Mesothelial cell of epicardium (in vitro differentiated cells): Measurements from ENCODE around the gene FASLG. TPM values are rescaled to one million over a fixed set of nuclear protein-coding genes. Genes with fewer than 3 reads are reported as not detected.

ENCODE experiments used
- DNase-seq, 2 experiments: peaks; one replicate each; pipeline ENCODE4 v3.0.0; 2021; ENCODE audit warnings: low spot score in 2 of 2; ENCODE audit not compliant: unreplicated experiment in 2 of 2
- H3K27ac Mint-ChIP-seq: 2 replicates; pipeline ENCODE4 v1.8.0; 2021; ENCODE audit warnings: mixed read lengths
- H3K27me3 Mint-ChIP-seq: 2 replicates; pipeline ENCODE4 v1.8.0; 2021; ENCODE audit warnings: low read depth, mixed read lengths
- H3K36me3 Mint-ChIP-seq: 2 replicates; pipeline ENCODE4 v1.8.0; 2021; ENCODE audit warnings: mixed read lengths
- H3K4me1 Mint-ChIP-seq: 2 replicates; pipeline ENCODE4 v1.8.0; 2021; ENCODE audit warnings: mixed read lengths
- H3K4me3 Mint-ChIP-seq: 2 replicates; pipeline ENCODE4 v1.8.0; 2021; ENCODE audit warnings: mild to moderate bottlenecking, moderate library complexity, mixed read lengths
- H3K9me3 Mint-ChIP-seq: 2 replicates; pipeline ENCODE4 v1.8.0; 2021; ENCODE audit warnings: mixed read lengths
- total RNA-seq: library from RNA; stranded (reverse); gene quantifications from 3 replicates; pipeline ENCODE4 v1.2.1, GENCODE V29; 2021
- TF ChIP-seq, protein P1 (sequence below): fragments of 200-600 bp; sonication (generic); IDR thresholded peaks from one replicate; pipeline ENCODE4 v1.5.0; 2021; ENCODE audit warnings: antibody characterized with exemption; ENCODE audit not compliant: unreplicated experiment

FASLG gene, protein sequence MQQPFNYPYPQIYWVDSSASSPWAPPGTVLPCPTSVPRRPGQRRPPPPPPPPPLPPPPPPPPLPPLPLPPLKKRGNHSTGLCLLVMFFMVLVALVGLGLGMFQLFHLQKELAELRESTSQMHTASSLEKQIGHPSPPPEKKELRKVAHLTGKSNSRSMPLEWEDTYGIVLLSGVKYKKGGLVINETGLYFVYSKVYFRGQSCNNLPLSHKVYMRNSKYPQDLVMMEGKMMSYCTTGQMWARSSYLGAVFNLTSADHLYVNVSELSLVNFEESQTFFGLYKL
- not detected in 3 replicates for total RNA-seq

GRCh38 chr1:172658871-172659453 lies at the start of gene FASLG:
Gene FASLG (plus strand): TSS chr1:172659103. CDS start chr1:172659202, 99 bp downstream.
- Mint-ChIP-seq H3K36me3 (no peaks in the 10 kb centered on the region), H3K27ac (no peak within 1 kb of the TSS), H3K4me3 (no peak within 1 kb of the TSS), H3K27me3 (no peaks in the 10 kb centered on the region), H3K9me3 (peaks cover 6% of the 10 kb centered on the region), H3K4me1 (peaks cover 1% of the 10 kb centered on the region)
- no peak for DNase-seq
- TF ChIP-seq, protein P1, sequence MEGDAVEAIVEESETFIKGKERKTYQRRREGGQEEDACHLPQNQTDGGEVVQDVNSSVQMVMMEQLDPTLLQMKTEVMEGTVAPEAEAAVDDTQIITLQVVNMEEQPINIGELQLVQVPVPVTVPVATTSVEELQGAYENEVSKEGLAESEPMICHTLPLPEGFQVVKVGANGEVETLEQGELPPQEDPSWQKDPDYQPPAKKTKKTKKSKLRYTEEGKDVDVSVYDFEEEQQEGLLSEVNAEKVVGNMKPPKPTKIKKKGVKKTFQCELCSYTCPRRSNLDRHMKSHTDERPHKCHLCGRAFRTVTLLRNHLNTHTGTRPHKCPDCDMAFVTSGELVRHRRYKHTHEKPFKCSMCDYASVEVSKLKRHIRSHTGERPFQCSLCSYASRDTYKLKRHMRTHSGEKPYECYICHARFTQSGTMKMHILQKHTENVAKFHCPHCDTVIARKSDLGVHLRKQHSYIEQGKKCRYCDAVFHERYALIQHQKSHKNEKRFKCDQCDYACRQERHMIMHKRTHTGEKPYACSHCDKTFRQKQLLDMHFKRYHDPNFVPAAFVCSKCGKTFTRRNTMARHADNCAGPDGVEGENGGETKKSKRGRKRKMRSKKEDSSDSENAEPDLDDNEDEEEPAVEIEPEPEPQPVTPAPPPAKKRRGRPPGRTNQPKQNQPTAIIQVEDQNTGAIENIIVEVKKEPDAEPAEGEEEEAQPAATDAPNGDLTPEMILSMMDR = no peak

DNA sequence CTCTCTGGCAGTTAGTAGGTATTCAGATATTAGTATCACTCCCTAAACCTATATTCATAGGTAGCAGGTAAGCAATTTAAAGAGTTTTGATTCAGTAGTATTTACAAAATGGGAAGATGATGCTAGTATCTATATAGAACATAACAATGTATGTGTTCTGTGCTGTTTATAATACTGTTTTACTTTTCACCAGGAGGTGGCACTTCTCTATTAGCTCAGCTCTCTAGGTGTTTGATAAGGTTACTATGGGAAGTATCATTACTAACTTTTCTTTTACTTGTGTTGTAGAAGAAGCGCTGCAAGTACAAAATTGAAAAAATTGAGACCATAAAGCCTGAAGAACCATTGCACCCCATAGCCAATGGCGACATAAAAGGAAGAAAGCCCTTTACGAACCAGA lies 49.4 kb upstream of the FASLG start:
- Mint-ChIP-seq H3K9me3 (no peaks in the 10 kb centered on the region), H3K36me3 (peaks cover 32% of the 10 kb centered on the region), H3K4me1 (peaks cover 24% of the 10 kb centered on the region), H3K27ac (no peak overlapping the region), H3K4me3 (no peak overlapping the region), H3K27me3 (no peaks in the 10 kb centered on the region)
- DNase-seq = no peak
- TF ChIP-seq, protein P1 = no peak

GRCh38 chr1:172612478-172612877 lies 46.4 kb upstream of the FASLG start:
- TF ChIP-seq, protein P1 = no peak
- Mint-ChIP-seq H3K27ac (no peak overlapping the region), H3K27me3 (no peaks in the 10 kb centered on the region), H3K4me1 (peaks cover 13% of the 10 kb centered on the region), H3K9me3 (peaks cover 20% of the 10 kb centered on the region), H3K36me3 (peaks cover 25% of the 10 kb centered on the region), H3K4me3 (no peak overlapping the region)
- no peak for DNase-seq

DNA sequence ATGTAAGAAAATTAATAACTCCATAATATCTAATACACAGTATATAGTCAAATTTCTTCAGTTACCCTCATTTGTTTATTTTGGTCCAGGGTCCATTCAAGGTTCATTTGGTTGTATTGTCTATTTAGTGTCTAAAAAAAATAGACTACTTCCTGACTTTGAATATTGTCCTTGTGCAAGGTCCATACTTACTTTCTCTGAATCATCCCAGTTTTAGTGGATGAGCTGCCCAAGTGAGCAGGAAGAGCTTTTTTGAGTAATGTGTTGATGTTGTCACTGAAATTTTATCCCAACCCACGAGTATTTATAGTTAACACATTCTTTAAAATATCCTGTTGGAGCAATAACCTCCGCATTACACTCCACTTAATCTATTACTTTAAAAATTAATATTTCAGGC lies 45.6 kb upstream of the FASLG start:
- peaks cover 30% of the 10 kb centered on the region for H3K36me3 Mint-ChIP-seq
- H3K27me3 Mint-ChIP-seq = no peaks in the 10 kb centered on the region
- no peak overlapping the region for H3K27ac Mint-ChIP-seq
- H3K9me3 Mint-ChIP-seq = peaks cover 27% of the 10 kb centered on the region
- DNase-seq = no peak
- peaks cover 6% of the 10 kb centered on the region for H3K4me1 Mint-ChIP-seq
- TF ChIP-seq, protein P1 = no peak
- H3K4me3 Mint-ChIP-seq = no peak overlapping the region

- Mint-ChIP-seq H3K27me3 (no peaks in the 10 kb centered on the region), H3K36me3 (peaks cover 31% of the 10 kb centered on the region)
Measured at GRCh38 chr1:172616195-172616594, 42.7 kb upstream of the FASLG start.

More at GRCh38 chr1:172616195-172616594, 42.7 kb upstream of the FASLG start:
- TF ChIP-seq, protein P1 = no peak
- DNase-seq = no peak
- H3K4me1 Mint-ChIP-seq = no peaks in the 10 kb centered on the region
- no peak overlapping the region for H3K27ac Mint-ChIP-seq
- peaks cover 43% of the 10 kb centered on the region for H3K9me3 Mint-ChIP-seq
- no peak overlapping the region for H3K4me3 Mint-ChIP-seq
